OCI-LY1 (cell line): ENCODE measurements around the gene MZB1.

ENCODE experiments used
- CTCF ChIP-seq: fragments of 200-600 bp; sonication (generic), shearing (Covaris generic); IDR thresholded peaks from 2 replicates; pipeline ENCODE4 v1.5.1; 2017; ENCODE audit warnings: mild to moderate bottlenecking, antibody characterized with exemption, low read length, moderate library complexity, mixed read lengths
- EZH2 ChIP-seq: fragments of 200-600 bp; sonication (generic), shearing (Covaris generic); IDR thresholded peaks from 2 replicates; pipeline ENCODE4 v1.8.0; 2017; ENCODE audit warnings: borderline replicate concordance, mixed run types, mild to moderate bottlenecking, antibody characterized with exemption, low read length, moderate library complexity, mixed read lengths

- no peak for TF ChIP-seq CTCF
- no peak for TF ChIP-seq EZH2
Measured at GRCh38 chr5:139342423-139342723, 47.3 kb downstream of the MZB1 start.
